Loucy (cell line): Measurements from ENCODE around the gene EXD3.

Experiments used
- H2AFZ ChIP-seq: fragments of 200-600 bp; sonication (generic); 2 replicates; pipeline ENCODE4 v1.6.0; 2016; ENCODE audit warnings: antibody characterized with exemption, mild to moderate bottlenecking, low read length, moderate library complexity
- H3F3A ChIP-seq: fragments of 200-600 bp; 2 replicates; pipeline ENCODE4 v1.6.0; 2016; ENCODE audit warnings: antibody characterized with exemption, low read depth, mild to moderate bottlenecking
- H3K27me3 ChIP-seq: fragments of 200-600 bp; sonication (generic); 2 replicates; pipeline ENCODE4 v1.6.1; 2014; ENCODE audit warnings: low read length, mild to moderate bottlenecking; ENCODE audit not compliant: insufficient read depth, poor library complexity, severe bottlenecking
- H3K36me3 ChIP-seq: fragments of 200-600 bp; sonication (generic); 2 replicates; pipeline ENCODE4 v1.6.1; 2016; ENCODE audit warnings: low read length; ENCODE audit not compliant: insufficient read depth
- H3K4me1 ChIP-seq: fragments of 200-600 bp; sonication (generic); 2 replicates; pipeline ENCODE4 v1.5.1; 2014; ENCODE audit warnings: low read length, mild to moderate bottlenecking; ENCODE audit not compliant: insufficient read depth, poor library complexity, severe bottlenecking
- H3K4me2 ChIP-seq: fragments of 200-600 bp; sonication (generic); 2 replicates; pipeline ENCODE4 v1.6.0; 2014; ENCODE audit warnings: antibody characterized with exemption, low read length, low read depth, mild to moderate bottlenecking; ENCODE audit not compliant: poor library complexity, severe bottlenecking
- H3K4me3 ChIP-seq: fragments of 200-600 bp; sonication (generic); 2 replicates; pipeline ENCODE4 v1.5.1; 2014; ENCODE audit warnings: low read length, mild to moderate bottlenecking, mixed read lengths; ENCODE audit not compliant: poor library complexity, severe bottlenecking
- H3K79me2 ChIP-seq: fragments of 200-600 bp; sonication (generic); 2 replicates; pipeline ENCODE4 v1.6.1; 2014; ENCODE audit warnings: low read length; ENCODE audit not compliant: insufficient read depth
- H3K9ac ChIP-seq: fragments of 200-600 bp; sonication (generic); 2 replicates; pipeline ENCODE4 v1.6.0; 2014; ENCODE audit warnings: mild to moderate bottlenecking, low read depth, low read length, moderate library complexity; ENCODE audit not compliant: poor library complexity, severe bottlenecking
- H3K9me2 ChIP-seq: fragments of 200-600 bp; sonication (generic); replicated peaks from 2 replicates; pipeline ENCODE4 v1.6.1; 2016; ENCODE audit warnings: low read depth, low read length, mixed read lengths
- H3K9me3 ChIP-seq: fragments of 200-600 bp; sonication (generic); 2 replicates; pipeline ENCODE4 v1.6.1; 2014; ENCODE audit warnings: mild to moderate bottlenecking, antibody characterized with exemption, low read length, low read depth; ENCODE audit not compliant: insufficient read depth
- H4K20me1 ChIP-seq: fragments of 200-600 bp; sonication (generic); 2 replicates; pipeline ENCODE4 v1.6.0; 2014; ENCODE audit warnings: antibody characterized with exemption, low read length, mild to moderate bottlenecking; ENCODE audit not compliant: insufficient read depth, poor library complexity, severe bottlenecking
- CTCF ChIP-seq: fragments of 200-600 bp; sonication (generic); conservative IDR thresholded peaks from 2 replicates; pipeline ENCODE4 v1.5.1; 2014; ENCODE audit warnings: mild to moderate bottlenecking, antibody characterized with exemption, low read length
- EZH2phosphoT487 ChIP-seq: fragments of 200-600 bp; IDR thresholded peaks from 2 replicates; pipeline ENCODE4 v1.6.1; 2018; ENCODE audit warnings: antibody characterized with exemption, mild to moderate bottlenecking, moderate library complexity, borderline replicate concordance

The EXD3 gene

GRCh38 chr9:137375321-137376058 lies 47.5 kb downstream of the EXD3 start:
- H3K79me2 ChIP-seq = no peaks in the 10 kb centered on the region
- no peak overlapping the region for H3K4me2 ChIP-seq
- H3K4me3 ChIP-seq = no peak overlapping the region
- H3K36me3 ChIP-seq = no peaks in the 10 kb centered on the region
- TF ChIP-seq EZH2phosphoT487 (no peak), CTCF (no peak)
- no peak overlapping the region for H2AFZ ChIP-seq
- H3F3A ChIP-seq = no peaks in the 10 kb centered on the region
- H3K9me2 ChIP-seq = no peaks in the 10 kb centered on the region
- no peak overlapping the region for H3K9ac ChIP-seq
- no peaks in the 10 kb centered on the region for H4K20me1 ChIP-seq
- no peaks in the 10 kb centered on the region for H3K27me3 ChIP-seq
- no peaks in the 10 kb centered on the region for H3K4me1 ChIP-seq
- peaks cover 10% of the 10 kb centered on the region; the same call in 1 of the 2 replicates for H3K9me3 ChIP-seq

GRCh38 chr9:137374131-137374845 lies 48.7 kb downstream of the EXD3 start:
- no peaks in the 10 kb centered on the region for H3K79me2 ChIP-seq
- no peak overlapping the region for H3K4me2 ChIP-seq
- no peak overlapping the region for H3K9ac ChIP-seq
- no peaks in the 10 kb centered on the region for H4K20me1 ChIP-seq
- H3K9me2 ChIP-seq = no peaks in the 10 kb centered on the region
- H2AFZ ChIP-seq = no peak overlapping the region
- H3K36me3 ChIP-seq = no peaks in the 10 kb centered on the region
- TF ChIP-seq CTCF (no peak), EZH2phosphoT487 (no peak)
- no peaks in the 10 kb centered on the region for H3K27me3 ChIP-seq
- peaks cover 10% of the 10 kb centered on the region; the same call in 1 of the 2 replicates for H3K9me3 ChIP-seq
- H3K4me1 ChIP-seq = no peaks in the 10 kb centered on the region
- no peaks in the 10 kb centered on the region for H3F3A ChIP-seq
- no peak overlapping the region for H3K4me3 ChIP-seq

GRCh38 chr9:137373611-137373980 lies 49.4 kb downstream of the EXD3 start:
- TF ChIP-seq CTCF (no peak), EZH2phosphoT487 (no peak)
- Histone ChIP-seq H3K27me3 (no peaks in the 10 kb centered on the region), H2AFZ (no peak overlapping the region), H3K9me3 (peaks cover 9% of the 10 kb centered on the region; the same call in 1 of the 2 replicates), H3K9ac (no peak overlapping the region), H3K4me1 (no peaks in the 10 kb centered on the region), H3K9me2 (no peaks in the 10 kb centered on the region), H4K20me1 (no peaks in the 10 kb centered on the region), H3K4me2 (no peak overlapping the region), H3F3A (no peaks in the 10 kb centered on the region), H3K36me3 (no peaks in the 10 kb centered on the region), H3K4me3 (no peak overlapping the region), H3K79me2 (no peaks in the 10 kb centered on the region)
